OCI-LY7 (cell line): Measurements from ENCODE around the gene SHROOM2.

Source experiments
- CTCF ChIP-seq: fragments of 200-600 bp; sonication (generic); conservative IDR thresholded peaks from 2 replicates; pipeline ENCODE4 v1.5.1; 2014; ENCODE audit warnings: mild to moderate bottlenecking, antibody characterized with exemption, low read length, moderate library complexity, mixed read lengths
- EZH2phosphoT487 ChIP-seq: fragments of 200-600 bp; sonication (generic); IDR thresholded peaks from 2 replicates; pipeline ENCODE4 v1.6.1; 2018; ENCODE audit warnings: low read depth, borderline replicate concordance, mild to moderate bottlenecking, mixed run types, antibody characterized with exemption, low read length, moderate library complexity, mixed read lengths

GRCh38 chrX:9805956-9806355, 19.7 kb downstream of the SHROOM2 start:
- TF ChIP-seq CTCF (no peak), EZH2phosphoT487 (no peak)
